ES-I3 (cell line): ENCODE data around the gene GDNF.

Source experiments
- H3K36me3 ChIP-seq: 2 replicates; pipeline ENCODE4 v1.6.1; 2013; ENCODE audit warnings: mild to moderate bottlenecking, low read length, control low read depth, moderate library complexity; ENCODE audit not compliant: insufficient read depth
- H3K4me1 ChIP-seq: 2 replicates; pipeline ENCODE4 v1.6.1; 2013; ENCODE audit warnings: mild to moderate bottlenecking, control low read depth, low read length; ENCODE audit not compliant: insufficient read depth
- H3K9ac ChIP-seq: 2 replicates; pipeline ENCODE4 v1.6.1; 2013; ENCODE audit warnings: low read depth, mild to moderate bottlenecking, low read length, moderate library complexity
- H3K9me3 ChIP-seq: 2 replicates; pipeline ENCODE4 v1.6.1; 2013; ENCODE audit warnings: mild to moderate bottlenecking, low read length, moderate library complexity; ENCODE audit not compliant: control insufficient read depth, insufficient read depth

The GDNF gene

DNA sequence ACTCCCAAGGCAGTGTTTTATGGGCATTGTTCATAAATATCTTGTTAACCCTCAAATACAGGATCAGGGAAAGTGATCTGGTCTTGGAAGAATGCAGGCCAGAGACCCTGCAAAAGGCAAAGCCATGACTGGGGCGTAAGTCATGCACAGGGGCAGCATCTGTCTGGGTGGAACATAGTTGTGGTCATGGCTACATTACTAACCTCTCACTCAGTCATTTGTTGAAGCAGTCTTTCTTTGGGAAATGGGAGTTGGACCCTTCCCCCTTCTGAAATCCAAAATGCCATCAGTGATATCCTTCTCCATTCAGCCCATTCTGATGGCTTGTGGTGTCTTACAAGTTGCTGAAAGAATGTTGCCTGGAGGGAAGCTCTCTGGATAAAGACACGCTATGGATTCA is 68.1 kb downstream of the GDNF start:
- H3K4me1 ChIP-seq: no peaks in the 10 kb centered on the region
- no peak overlapping the region for H3K9ac ChIP-seq

DNA sequence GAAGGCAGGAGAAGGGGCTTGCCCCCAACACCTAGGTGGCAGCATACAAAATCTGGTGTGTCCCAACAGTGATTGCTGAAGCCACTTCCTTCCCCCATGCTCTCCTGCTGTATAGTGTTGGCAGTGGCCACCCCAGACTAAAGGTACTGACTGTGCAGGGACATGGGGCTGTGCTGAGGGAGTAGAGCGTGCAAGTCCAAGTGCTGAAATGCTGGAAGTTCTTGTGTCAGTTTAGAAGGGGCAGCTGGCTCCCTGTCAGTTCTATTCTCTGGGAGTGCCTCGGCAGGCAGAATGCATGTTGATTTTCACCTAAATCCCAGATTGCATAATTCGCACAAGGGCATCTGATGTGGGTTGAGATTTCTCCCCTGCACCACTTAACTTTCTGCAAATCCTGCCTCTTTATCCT is 68.6 kb downstream of the GDNF start:
- no peaks in the 10 kb centered on the region for H3K4me1 ChIP-seq
- peaks cover 13% of the 10 kb centered on the region; the same call in 1 of the 2 replicates for H3K9me3 ChIP-seq
- no peak overlapping the region for H3K9ac ChIP-seq
- H3K36me3 ChIP-seq: no peaks in the 10 kb centered on the region

More for the DNA sequence above, 68.1 kb downstream of the GDNF start:
- Histone ChIP-seq H3K36me3 (no peaks in the 10 kb centered on the region), H3K9me3 (peaks cover 13% of the 10 kb centered on the region; the same call in 1 of the 2 replicates)

DNA sequence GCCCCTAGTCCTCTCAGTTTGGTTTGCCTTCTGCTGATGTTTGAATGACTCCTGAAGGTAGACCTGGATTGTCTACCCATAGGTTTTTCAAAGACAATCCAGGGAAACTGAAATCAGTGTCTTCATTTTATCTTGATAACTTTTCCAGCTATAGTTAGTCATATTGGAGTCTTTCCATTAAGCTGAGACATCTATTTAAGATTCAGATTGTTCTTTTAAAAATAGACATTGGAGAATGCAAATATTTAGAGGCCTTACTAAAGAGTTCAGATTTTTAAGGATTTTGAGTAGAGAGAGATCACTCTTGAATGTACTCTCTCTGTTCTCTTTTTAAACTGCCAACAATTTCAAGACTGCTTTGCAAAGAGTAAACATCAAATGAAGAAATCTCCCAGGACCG is 69.1 kb downstream of the GDNF start:
- no peaks in the 10 kb centered on the region for H3K36me3 ChIP-seq

DNA sequence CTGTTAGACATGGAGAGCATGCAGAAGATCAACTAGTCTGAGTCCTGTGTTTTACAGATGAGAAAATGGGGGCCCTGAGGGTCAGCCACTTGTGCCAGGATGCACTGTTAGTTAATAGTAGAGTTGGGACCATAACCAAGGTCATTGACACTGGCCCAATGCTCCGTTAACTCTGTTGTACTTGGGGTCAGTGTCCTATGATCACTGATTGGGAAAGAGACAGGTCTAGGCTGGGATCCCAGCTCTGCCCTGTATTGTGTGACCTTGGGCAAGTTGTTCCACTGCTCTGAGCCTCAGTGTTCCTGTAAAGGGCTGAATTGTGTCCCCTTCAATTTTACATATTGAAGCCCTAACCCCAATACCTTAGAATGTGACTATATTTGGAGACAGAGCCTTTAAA is 70.0 kb downstream of the GDNF start:
- Histone ChIP-seq H3K9ac (no peak overlapping the region), H3K36me3 (no peaks in the 10 kb centered on the region), H3K4me1 (no peaks in the 10 kb centered on the region), H3K9me3 (peaks cover 10% of the 10 kb centered on the region; the same call in 1 of the 2 replicates)

More for the DNA sequence above, 69.1 kb downstream of the GDNF start:
- Histone ChIP-seq H3K9me3 (peaks cover 13% of the 10 kb centered on the region; the same call in 1 of the 2 replicates), H3K9ac (no peak overlapping the region), H3K4me1 (no peaks in the 10 kb centered on the region)

DNA sequence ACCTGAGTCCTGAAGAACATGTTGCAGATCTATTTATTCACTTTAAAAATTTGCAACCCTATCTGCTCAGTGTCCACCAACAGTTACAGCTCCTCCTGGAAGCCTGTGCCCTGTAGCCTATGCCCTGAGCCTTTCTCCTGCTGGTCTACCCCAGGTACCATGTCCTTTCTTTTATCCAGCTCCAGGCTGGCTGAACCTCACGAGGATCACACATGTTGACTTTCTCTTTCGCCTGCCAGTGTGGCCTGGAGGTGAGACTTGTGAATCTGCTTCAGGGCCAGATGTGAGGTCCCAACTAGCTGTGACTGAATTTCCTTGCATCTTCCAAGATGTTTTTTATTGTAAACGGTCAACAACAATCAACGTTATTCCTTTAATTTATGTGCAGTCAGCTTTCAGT is 70.7 kb downstream of the GDNF start:
- H3K36me3 ChIP-seq: no peaks in the 10 kb centered on the region
- no peaks in the 10 kb centered on the region for H3K4me1 ChIP-seq
- 0 out of 2 replicates have a peak, but pooled peaks cover 5% of the 10 kb centered on the region for H3K9me3 ChIP-seq
- H3K9ac ChIP-seq: no peak overlapping the region

DNA sequence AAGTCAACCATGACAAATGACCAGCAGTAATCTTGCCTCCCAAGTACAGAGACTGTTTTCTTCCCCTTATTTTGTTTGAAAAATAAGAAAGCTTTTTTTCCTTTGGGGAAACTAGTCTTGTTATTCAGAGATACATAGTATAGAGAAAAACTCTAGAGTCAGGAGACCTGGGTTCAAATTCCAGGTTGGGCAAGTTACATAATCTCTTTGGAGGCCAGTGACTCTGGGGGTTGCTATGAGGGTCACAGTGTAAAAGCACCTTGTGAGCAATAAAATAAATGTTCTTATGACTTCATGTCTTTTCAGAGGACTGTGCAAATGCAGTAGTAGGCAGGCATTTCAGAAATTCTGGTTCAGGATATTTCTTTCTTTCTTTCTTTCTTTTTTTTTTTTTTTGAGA is 71.5 kb downstream of the GDNF start:
- no peaks in the 10 kb centered on the region for H3K9me3 ChIP-seq
- H3K4me1 ChIP-seq: no peaks in the 10 kb centered on the region
- no peaks in the 10 kb centered on the region for H3K36me3 ChIP-seq
- H3K9ac ChIP-seq: no peak overlapping the region

DNA sequence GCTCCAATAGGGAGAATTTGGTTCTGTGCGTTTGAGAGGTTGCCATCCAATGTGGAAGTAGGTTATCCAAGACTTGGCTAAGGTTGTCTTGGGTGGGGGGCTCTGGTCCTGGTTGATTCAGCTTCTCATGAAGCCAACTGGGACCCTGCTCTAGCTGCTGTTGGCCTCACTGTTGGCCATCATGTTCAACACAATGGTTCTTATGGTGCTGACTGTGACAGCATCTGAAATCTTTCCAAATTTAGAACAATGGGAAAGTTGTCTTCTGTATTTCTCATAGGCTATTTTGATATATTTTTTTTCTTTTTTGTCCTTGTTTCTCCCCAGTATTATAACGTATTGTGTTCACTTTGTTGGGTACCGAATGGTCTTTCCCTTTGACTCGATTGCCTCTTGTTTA is 71.9 kb downstream of the GDNF start:
- Histone ChIP-seq H3K4me1 (no peaks in the 10 kb centered on the region), H3K9me3 (no peaks in the 10 kb centered on the region), H3K36me3 (no peaks in the 10 kb centered on the region)

DNA sequence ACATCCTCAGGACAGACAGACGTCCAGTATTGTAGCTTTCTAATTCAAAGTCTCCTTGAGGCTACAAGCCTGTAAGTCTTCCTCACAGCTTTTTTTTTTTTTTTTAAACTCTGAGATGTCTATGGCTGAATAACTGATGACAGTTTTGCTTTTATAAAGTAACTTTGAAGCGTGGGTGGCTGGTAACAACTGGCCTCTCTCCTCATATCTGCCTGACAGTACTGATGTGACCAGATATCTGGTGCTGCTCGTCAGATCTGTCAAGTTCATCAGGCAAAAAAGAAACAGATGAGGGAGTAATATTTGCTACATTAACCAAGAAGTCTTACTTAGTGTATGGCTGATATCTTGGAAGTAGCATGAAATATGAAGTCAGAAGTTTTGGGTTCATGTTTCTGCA is 72.6 kb downstream of the GDNF start:
- Histone ChIP-seq H3K36me3 (no peaks in the 10 kb centered on the region), H3K9ac (no peak overlapping the region), H3K9me3 (no peaks in the 10 kb centered on the region), H3K4me1 (no peaks in the 10 kb centered on the region)

More for the DNA sequence above, 71.9 kb downstream of the GDNF start:
- H3K9ac ChIP-seq: no peak overlapping the region
